ENCODE results near the gene SRGAP3. TPM values are rescaled to one million over a fixed set of nuclear protein-coding genes. Genes with fewer than 3 reads are reported as not detected.
A peak's percentile ranks its signal among the peaks of the same experiment; 100 is the strongest.

The SRGAP3 gene
- total and polyA plus RNA-seq, 2 donors (not counting 1 experiment from before 2014, with no cell fraction given): 1.4 to 1.5 TPM

- intact Hi-C loops (cut with micrococcal nuclease): no loop called here
- H3K27ac Mint-ChIP-seq: no peak overlapping the region
- no peak overlapping the region for H3K9ac ChIP-seq (ENCODE audit: low read length)
- H3K9me3 Mint-ChIP-seq (ENCODE audit: insufficient read depth): no peaks in the 10 kb centered on the region
- peaks cover 0 to 25% (median 5%) of the 10 kb centered on the region in 4 experiments for H3K27me3 ChIP-seq (replicated peaks in 1 of 4; ENCODE audit: control extremely low read depth in 1 of 4, control insufficient read depth in 3 of 4, insufficient read depth in 4 of 4, low read length in 3 of 4)
- no peak overlapping the region for H2AFZ ChIP-seq (ENCODE audit: insufficient read depth, low read depth, low read length, poor library complexity, severe bottlenecking)
- no peak for ATAC-seq (ENCODE audit: low read depth)
- H3K4me2 ChIP-seq (replicated peaks; ENCODE audit: low read depth, low read length, poor library complexity, severe bottlenecking): peak overlapping the region; percentile 14
- TF ChIP-seq CTCF (IDR thresholded peaks at IDR 0.05) (no peak), EZH2 (IDR thresholded peaks at IDR 0.05; ENCODE audit: borderline replicate concordance, insufficient read depth, low read depth, low read length, poor library complexity, severe bottlenecking) (no peak)
- no peak overlapping the region for H3K27ac ChIP-seq (ENCODE audit: low read length in 2 of 2)
- H3K4me1 Mint-ChIP-seq: peaks cover 2% of the 10 kb centered on the region
- ChIA-PET CTCF (no interaction called here), POLR2A (no interaction called here)
- WGBS (ENCODE audit: insufficient coverage): 93% methylated on average over 6 of the region's 12 CpGs
- DNase-seq: no peak
- no peak overlapping the region for H3K4me3 ChIP-seq (ENCODE audit: control extremely low read depth in 1 of 5, extremely low read depth in 1 of 5, insufficient read depth in 1 of 5, low read depth in 2 of 5, low read length in 4 of 5)
- peaks cover 0 to 3% of the 10 kb centered on the region in 2 donors for H3K4me1 ChIP-seq (ENCODE audit: control insufficient read depth in 2 of 2, insufficient read depth in 2 of 2, low read length in 2 of 2)
- H3K4me3 Mint-ChIP-seq: peak overlapping the region; percentile 66
- no peaks in the 10 kb centered on the region for H3K36me3 ChIP-seq (replicated peaks in 1 of 2; ENCODE audit: control extremely low read depth in 1 of 2, control insufficient read depth in 1 of 2, extremely low read depth in 1 of 2, insufficient read depth in 2 of 2, low read length in 1 of 2)
- no peaks in the 10 kb centered on the region for H3K79me2 ChIP-seq (ENCODE audit: control insufficient read depth, insufficient read depth, low read length)
- H3K27me3 Mint-ChIP-seq: peaks cover 33% of the 10 kb centered on the region
- no peaks in the 10 kb centered on the region for H3K9me3 ChIP-seq (ENCODE audit: control extremely low read depth in 1 of 3, control insufficient read depth in 2 of 3, insufficient read depth in 1 of 3, low read length in 2 of 3)
- H4K20me1 ChIP-seq (ENCODE audit: control insufficient read depth, insufficient read depth, low read length, poor library complexity, severe bottlenecking): no peaks in the 10 kb centered on the region
These were observed 112.5 kb downstream of the SRGAP3 start for GRCh38 chr3:9136746-9137465.

GRCh38 chr3:9135930-9136525, 113.4 kb downstream of the SRGAP3 start:
- Histone ChIP-seq H3K4me3 (ENCODE audit: control extremely low read depth in 1 of 5, extremely low read depth in 1 of 5, insufficient read depth in 1 of 5, low read depth in 2 of 5, low read length in 4 of 5) (no peak overlapping the region), H3K9me3 (ENCODE audit: control extremely low read depth in 1 of 3, control insufficient read depth in 2 of 3, insufficient read depth in 1 of 3, low read length in 2 of 3) (no peaks in the 10 kb centered on the region), H3K27me3 (replicated peaks in 1 of 4; ENCODE audit: control extremely low read depth in 1 of 4, control insufficient read depth in 3 of 4, insufficient read depth in 4 of 4, low read length in 3 of 4) (peaks cover 0 to 25% (median 5%) of the 10 kb centered on the region in 4 experiments), H3K4me1 (ENCODE audit: control insufficient read depth in 2 of 2, insufficient read depth in 2 of 2, low read length in 2 of 2) (peaks cover 0 to 3% of the 10 kb centered on the region in 2 donors), H3K9ac (ENCODE audit: low read length) (no peak overlapping the region), H3K79me2 (ENCODE audit: control insufficient read depth, insufficient read depth, low read length) (no peaks in the 10 kb centered on the region), H4K20me1 (ENCODE audit: control insufficient read depth, insufficient read depth, low read length, poor library complexity, severe bottlenecking) (no peaks in the 10 kb centered on the region), H3K36me3 (replicated peaks in 1 of 2; ENCODE audit: control extremely low read depth in 1 of 2, control insufficient read depth in 1 of 2, extremely low read depth in 1 of 2, insufficient read depth in 2 of 2, low read length in 1 of 2) (no peaks in the 10 kb centered on the region), H3K27ac (ENCODE audit: low read length in 2 of 2) (no peak overlapping the region), H2AFZ (ENCODE audit: insufficient read depth, low read depth, low read length, poor library complexity, severe bottlenecking) (no peak overlapping the region), H3K4me2 (replicated peaks; ENCODE audit: low read depth, low read length, poor library complexity, severe bottlenecking) (peak overlapping the region; percentile 14)
- CTCF ChIA-PET: no interaction called here
- ATAC-seq (ENCODE audit: low read depth) (no peak), DNase-seq (no peak)
- no peaks in the 10 kb centered on the region for H3K9me3 Mint-ChIP-seq (ENCODE audit: insufficient read depth)
- H3K4me1 Mint-ChIP-seq: peaks cover 2% of the 10 kb centered on the region
- 21% methylated on average over 37 of the region's 56 CpGs for WGBS (ENCODE audit: insufficient coverage)
- TF ChIP-seq CTCF (IDR thresholded peaks at IDR 0.05) (no peak), EZH2 (IDR thresholded peaks at IDR 0.05; ENCODE audit: borderline replicate concordance, insufficient read depth, low read depth, low read length, poor library complexity, severe bottlenecking) (no peak)
- POLR2A ChIA-PET: no interaction called here
- intact Hi-C loops (cut with micrococcal nuclease): no loop called here
- H3K4me3 Mint-ChIP-seq: peak overlapping the region; percentile 66
- H3K27ac Mint-ChIP-seq: no peak overlapping the region
- H3K27me3 Mint-ChIP-seq: peaks cover 36% of the 10 kb centered on the region

Measured in B cell (primary cell).